GM19351 (cell line): Measurements from ENCODE around the gene CAPN2.
"Not testable (repeated sequence)": the region's sequence is repeated elsewhere in the genome, so short reads cannot be mapped to it uniquely, and the experiment has no call there.

Experiments
- ATAC-seq: cut with Tn5 transposase; IDR thresholded peaks from one replicate; pipeline ENCODE4 v1.9.1; 2021; ENCODE audit warnings: mild to moderate bottlenecking, moderate library complexity; ENCODE audit not compliant: unreplicated experiment

The CAPN2 gene

GRCh38 chr1:223716302-223716862 lies 4.0 kb downstream of the CAPN2 start:
- ATAC-seq: peak; percentile 68

- ATAC-seq: no peak
Observed at GRCh38 chr1:223717123-223717522, 4.8 kb downstream of the CAPN2 start.

GRCh38 chr1:223717695-223718363 lies 5.5 kb downstream of the CAPN2 start:
- ATAC-seq: no peak

- no peak for ATAC-seq
Observed at GRCh38 chr1:223718850-223719249, 6.5 kb downstream of the CAPN2 start.

GRCh38 chr1:223720971-223721591 lies 8.7 kb downstream of the CAPN2 start:
- ATAC-seq: no peak

- ATAC-seq: no peak
Observed at GRCh38 chr1:223721658-223722607, 9.6 kb downstream of the CAPN2 start.

GRCh38 chr1:223723351-223723904 lies 11.1 kb downstream of the CAPN2 start:
- no peak for ATAC-seq

- ATAC-seq: no peak
Observed at GRCh38 chr1:223724376-223724775, 12.0 kb downstream of the CAPN2 start.

- ATAC-seq: no peak
Observed at GRCh38 chr1:223725578-223725977, 13.2 kb downstream of the CAPN2 start.

GRCh38 chr1:223726380-223727001 lies 14.2 kb downstream of the CAPN2 start:
- peak; percentile 90 for ATAC-seq

- ATAC-seq: no peak
Observed at GRCh38 chr1:223727541-223727940, 15.2 kb downstream of the CAPN2 start.

- ATAC-seq: no peak
Observed at GRCh38 chr1:223729906-223730305, 17.6 kb downstream of the CAPN2 start.

- no peak for ATAC-seq
Observed at GRCh38 chr1:223730479-223731132, 18.3 kb downstream of the CAPN2 start.

- ATAC-seq: no peak
Observed at GRCh38 chr1:223731133-223731770, 18.9 kb downstream of the CAPN2 start.

- ATAC-seq: no peak
Observed at GRCh38 chr1:223732993-223733798, 20.9 kb downstream of the CAPN2 start.

GRCh38 chr1:223733898-223734852 lies 21.8 kb downstream of the CAPN2 start:
- ATAC-seq: no peak

GRCh38 chr1:223736638-223737037 lies 24.3 kb downstream of the CAPN2 start:
- ATAC-seq: not testable (repeated sequence)

- ATAC-seq: no peak
Observed at GRCh38 chr1:223737342-223737741, 25.0 kb downstream of the CAPN2 start.
